Hepatocyte (in vitro differentiated cells): ENCODE data around the gene MEN1. TPM values are rescaled to one million over a fixed set of nuclear protein-coding genes. Genes with fewer than 3 reads are reported as not detected.

ENCODE experiments used
- DNase-seq: peaks from one replicate; pipeline ENCODE4 v3.0.0-alpha.2; 2016; ENCODE audit warnings: low spot score
- H2AFZ ChIP-seq: fragments of 200-600 bp; sonication (generic); 2 replicates; pipeline ENCODE4 v1.6.0; 2016; ENCODE audit warnings: antibody characterized with exemption, mild to moderate bottlenecking
- H3K27ac ChIP-seq: fragments of 200-600 bp; sonication (generic); 2 replicates; pipeline ENCODE4 v1.5.1; 2016; ENCODE audit warnings: mild to moderate bottlenecking
- H3K27me3 ChIP-seq: fragments of 200-600 bp; sonication (generic); 2 replicates; pipeline ENCODE4 v1.6.1; 2016
- H3K36me3 ChIP-seq: fragments of 200-600 bp; sonication (generic); replicated peaks from 2 replicates; pipeline ENCODE4 v1.5.1; 2016; ENCODE audit warnings: low read depth; ENCODE audit not compliant: insufficient read depth
- H3K4me1 ChIP-seq: fragments of 200-600 bp; sonication (generic); 2 replicates; pipeline ENCODE4 v1.5.1; 2016; ENCODE audit warnings: mild to moderate bottlenecking, moderate library complexity; ENCODE audit not compliant: insufficient read depth
- H3K4me2 ChIP-seq: fragments of 200-600 bp; sonication (generic); 2 replicates; pipeline ENCODE4 v1.6.0; 2016
- H3K4me3 ChIP-seq: fragments of 200-600 bp; sonication (generic); 2 replicates; pipeline ENCODE4 v1.5.1; 2016; ENCODE audit warnings: mild to moderate bottlenecking
- H3K79me2 ChIP-seq: fragments of 200-600 bp; sonication (generic); 2 replicates; pipeline ENCODE4 v1.6.0; 2017; ENCODE audit warnings: mild to moderate bottlenecking
- H3K9me2 ChIP-seq: fragments of 200-600 bp; sonication (generic); replicated peaks from 2 replicates; pipeline ENCODE4 v1.6.0; 2017; ENCODE audit warnings: mild to moderate bottlenecking; ENCODE audit not compliant: insufficient read depth
- H3K9me3 ChIP-seq: fragments of 200-600 bp; sonication (generic); 2 replicates; pipeline ENCODE4 v1.5.1; 2016; ENCODE audit warnings: low read depth, mild to moderate bottlenecking
- H4K20me1 ChIP-seq: fragments of 200-600 bp; sonication (generic); 2 replicates; pipeline ENCODE4 v1.6.0; 2016; ENCODE audit warnings: mild to moderate bottlenecking; ENCODE audit not compliant: insufficient read depth, poor library complexity, severe bottlenecking
- CTCF ChIP-seq: fragments of 200-600 bp; sonication (generic); IDR thresholded peaks from 2 replicates; pipeline ENCODE4 v1.5.1; 2016; ENCODE audit warnings: antibody characterized with exemption, mild to moderate bottlenecking; ENCODE audit not compliant: poor library complexity
- EZH2 ChIP-seq: fragments of 200-600 bp; sonication (generic); IDR thresholded peaks from 2 replicates; pipeline ENCODE4 v1.6.1; 2016; ENCODE audit warnings: antibody characterized with exemption, mild to moderate bottlenecking, borderline replicate concordance
- EZH2phosphoT487 ChIP-seq: fragments of 200-600 bp; sonication (generic); IDR thresholded peaks from one replicate; pipeline ENCODE4 v1.6.1; 2018; ENCODE audit warnings: antibody characterized with exemption, mild to moderate bottlenecking, low read depth, moderate library complexity; ENCODE audit not compliant: unreplicated experiment, severe bottlenecking
- WGBS: methylation state at CpG from one replicate; pipeline ENCODE4 v1.1.6; 2016; ENCODE audit warnings: low lambda C conversion rate; ENCODE audit errors: missing lambda C conversion rate; 5-methylcytosine and 5-hydroxymethylcytosine counted together
- polyA plus RNA-seq: library from polyadenylated mRNA; unstranded; fragments of >200 nt; fragmentation: Nextera tagmentation; extraction: Ambion mirVana; gene quantifications from 2 replicates; pipeline ENCODE4 v1.2.1, GENCODE V29; 2016
- total RNA-seq: library from RNA; depleted of rRNA; stranded (reverse); fragments of >200 nt; gene quantifications from 2 replicates; pipeline ENCODE4 v1.2.3, GENCODE V29; 2014

Gene MEN1
- total and polyA plus RNA-seq, 2 experiments from 2014 or later: 18.6 to 49.1 TPM

DNA sequence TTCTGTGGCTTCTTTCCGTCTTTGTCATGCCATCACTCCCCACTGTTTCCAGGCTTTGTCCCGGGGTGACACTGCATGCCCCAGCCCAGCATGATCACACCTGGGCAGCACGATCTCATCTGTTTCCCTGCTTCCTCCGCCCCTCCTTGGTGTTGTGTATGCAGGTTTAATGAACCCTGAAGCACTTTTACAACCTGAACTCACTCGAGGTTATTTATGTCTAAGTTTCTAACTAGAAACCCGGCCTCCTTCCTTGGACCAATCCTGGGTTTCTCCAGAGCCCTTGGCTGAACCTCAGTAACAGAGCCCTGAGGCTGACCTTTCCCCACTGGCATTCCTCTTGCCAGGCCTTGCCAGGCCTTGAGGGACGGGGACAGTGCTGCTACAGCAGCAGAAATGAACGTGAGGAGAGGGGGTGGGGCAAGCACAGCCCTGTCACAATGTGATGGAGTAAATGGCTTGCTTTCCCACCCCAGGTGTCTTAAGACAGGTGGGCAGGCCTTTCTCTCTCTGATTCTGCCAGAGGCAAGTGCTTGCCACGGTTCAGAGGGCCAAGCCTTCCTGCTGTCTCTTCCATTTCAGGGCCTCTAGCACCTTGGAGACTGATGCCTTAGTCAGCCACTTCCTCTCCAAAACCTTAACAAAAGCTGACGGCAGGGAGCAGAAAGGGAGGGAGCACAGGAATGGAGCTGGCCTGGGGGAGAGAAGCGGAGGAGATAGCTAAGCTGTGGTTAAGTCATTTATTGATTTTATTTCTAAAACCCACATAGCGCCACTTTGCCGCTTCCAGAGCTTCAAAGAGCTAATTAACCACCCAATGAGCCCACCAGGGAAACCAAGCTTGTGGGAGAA is 47.5 kb downstream of the MEN1 start:
- H2AFZ ChIP-seq: no peak overlapping the region

GRCh38 chr11:64762277-64762673 is 48.1 kb downstream of the MEN1 start:
- Histone ChIP-seq H3K27me3 (no peaks in the 10 kb centered on the region), H4K20me1 (peaks cover 46% of the 10 kb centered on the region), H2AFZ (no peak overlapping the region), H3K4me3 (no peak overlapping the region), H3K36me3 (peaks cover 6% of the 10 kb centered on the region), H3K4me1 (peaks cover 9% of the 10 kb centered on the region), H3K79me2 (peaks cover 3% of the 10 kb centered on the region), H3K27ac (no peak overlapping the region), H3K9me3 (no peaks in the 10 kb centered on the region), H3K9me2 (no peaks in the 10 kb centered on the region), H3K4me2 (no peak overlapping the region)
- DNase-seq: peak; percentile 5
- 88% methylated on average over 5 of the region's 5 CpGs for WGBS
- TF ChIP-seq CTCF (no peak), EZH2 (no peak), EZH2phosphoT487 (no peak)

More for the DNA sequence above, 47.5 kb downstream of the MEN1 start:
- no peak overlapping the region for H3K4me3 ChIP-seq
- H3K27me3 ChIP-seq: no peaks in the 10 kb centered on the region
- no peak for TF ChIP-seq CTCF
- TF ChIP-seq EZH2phosphoT487: no peak
- no peak for TF ChIP-seq EZH2
- peaks cover 52% of the 10 kb centered on the region for H4K20me1 ChIP-seq
- WGBS: 70% methylated on average over 13 of the region's 13 CpGs
- H3K9me2 ChIP-seq: no peaks in the 10 kb centered on the region
- H3K27ac ChIP-seq: no peak overlapping the region
- peaks cover 6% of the 10 kb centered on the region for H3K36me3 ChIP-seq
- H3K9me3 ChIP-seq: no peaks in the 10 kb centered on the region
- peaks cover 7% of the 10 kb centered on the region for H3K79me2 ChIP-seq
- peaks cover 9% of the 10 kb centered on the region for H3K4me1 ChIP-seq
- no peak for DNase-seq
- no peak overlapping the region for H3K4me2 ChIP-seq

- no peaks in the 10 kb centered on the region for H3K9me2 ChIP-seq
- DNase-seq: no peak
- no peaks in the 10 kb centered on the region for H3K27me3 ChIP-seq
- peaks cover 6% of the 10 kb centered on the region for H3K36me3 ChIP-seq
- no peaks in the 10 kb centered on the region for H3K79me2 ChIP-seq
- no peak overlapping the region for H3K4me3 ChIP-seq
- H3K4me1 ChIP-seq: peaks cover 9% of the 10 kb centered on the region
- H3K4me2 ChIP-seq: no peak overlapping the region
- no peaks in the 10 kb centered on the region for H3K9me3 ChIP-seq
- H2AFZ ChIP-seq: no peak overlapping the region
- no peak overlapping the region for H3K27ac ChIP-seq
- peaks cover 35% of the 10 kb centered on the region for H4K20me1 ChIP-seq
- no peak for TF ChIP-seq CTCF
- TF ChIP-seq EZH2: no peak
- no peak for TF ChIP-seq EZH2phosphoT487
- WGBS: 81% methylated on average over 7 of the region's 7 CpGs
Measured at GRCh38 chr11:64760759-64761420, 49.5 kb downstream of the MEN1 start.
